HepG2 (cell line): Measurements from ENCODE around the gene CCDC18. TPM values are rescaled to one million over a fixed set of nuclear protein-coding genes. Genes with fewer than 3 reads are reported as not detected.

Experiments used
- ATAC-seq: fragments of 200-7000 bp; cut with Tn5 transposase; 3 replicates; pipeline ENCODE4 v1.9.1; 2020; ENCODE audit warnings: mild to moderate bottlenecking, moderate library complexity
- BruUV-seq: library from RNA; stranded (reverse); fragments of 400-500 nt; replicated peaks from 2 replicates; lab custom pipeline; 2021; lab: Mats Ljungman, UMichigan
- CTCF ChIA-PET: fragments of 300-600 bp; formaldehyde crosslinking; extraction: SDS; loops from one replicate; lab custom pipeline; 2021; ENCODE audit warnings: low total read pairs, inconsistent platforms, low intra/inter-chr PET ratio; lab: Yijun Ruan, JAX
- POLR2A ChIA-PET: fragments of 350-600 bp; sonication (Branson Sonifier 250); formaldehyde crosslinking; loops from one replicate; lab custom pipeline; 2020; ENCODE audit warnings: antibody characterized with exemption, inconsistent platforms; lab: Yijun Ruan, JAX
- DNase-seq: peaks from one replicate; pipeline ENCODE4 v3.0.0-alpha.2; 2015; ENCODE audit warnings: low spot score
- FAIRE-seq: peaks from 3 replicates; lab custom pipeline; 2011; peaks lifted over from hg19 to GRCh38; lab: Jason Lieb, UNC
- H2AFZ ChIP-seq: one replicate; pipeline ENCODE4 v1.6.1; 2011; ENCODE audit warnings: low read length, inconsistent platforms
- H3K27ac ChIP-seq: fragments of 300-600 bp; 3 replicates; pipeline ENCODE4 v1.8.0; 2011; ENCODE audit warnings: mixed run types, mild to moderate bottlenecking, mixed read lengths, low read length, inconsistent platforms; ENCODE audit not compliant: insufficient read depth; ENCODE audit errors: extremely low read length
- H3K27me3 ChIP-seq, 2 experiments: fragments of 200-600 bp in 1 of 2; 2 replicates in 1 of 2; 3 replicates in 1 of 2; pipeline versions ENCODE4 v1.6.0 to v1.8.0; 2011; ENCODE audit warnings: low read length in 2 of 2, mild to moderate bottlenecking in 2 of 2, moderate library complexity in 2 of 2, inconsistent platforms in 1 of 2; ENCODE audit not compliant: insufficient read depth in 2 of 2, control insufficient read depth in 1 of 2
- H3K36me3 ChIP-seq, 2 experiments: fragments of 200-600 bp in 1 of 2; replicated peaks in 1 of 2; 2 replicates in 1 of 2; 3 replicates in 1 of 2; pipeline versions ENCODE4 v1.5.1 to v1.8.0; 2011; ENCODE audit warnings: low read length in 2 of 2, inconsistent platforms in 1 of 2; ENCODE audit not compliant: insufficient read depth in 2 of 2, control insufficient read depth in 1 of 2
- H3K4me1 ChIP-seq: 2 replicates; pipeline ENCODE4 v1.5.1; 2012; ENCODE audit warnings: low read length, inconsistent platforms; ENCODE audit not compliant: insufficient read depth
- H3K4me2 ChIP-seq: 2 replicates; pipeline ENCODE4 v1.6.0; 2011; ENCODE audit warnings: low read depth, low read length, inconsistent platforms
- H3K4me3 ChIP-seq, 3 experiments: fragments of 200-600 bp in 1 of 3; sonication (generic), shearing (Covaris generic) in 1 of 3; replicated peaks in 1 of 3; 2 replicates each; pipeline ENCODE4 v1.5.1; 2011 to 2016; ENCODE audit warnings: low read length in 3 of 3, inconsistent platforms in 2 of 3, low read depth in 2 of 3, mild to moderate bottlenecking in 2 of 3, control low read depth in 1 of 3, mixed read lengths in 1 of 3; ENCODE audit not compliant: insufficient read depth in 1 of 3
- H3K79me2 ChIP-seq: one replicate; pipeline ENCODE4 v1.6.1; 2011; ENCODE audit warnings: low read length, inconsistent platforms; ENCODE audit not compliant: insufficient read depth
- H3K9ac ChIP-seq: 2 replicates; pipeline ENCODE4 v1.6.0; 2011; ENCODE audit warnings: mild to moderate bottlenecking, low read depth, low read length, inconsistent platforms; ENCODE audit not compliant: insufficient read depth
- H3K9me3 ChIP-seq: 2 replicates; pipeline ENCODE4 v1.5.1; 2012; ENCODE audit warnings: mild to moderate bottlenecking, low read length
- H4K20me1 ChIP-seq: 2 replicates; pipeline ENCODE4 v1.6.0; 2011; ENCODE audit warnings: inconsistent platforms, mild to moderate bottlenecking, low read length, moderate library complexity; ENCODE audit not compliant: insufficient read depth
- BRF2 ChIP-seq: sonication (generic); formaldehyde crosslinking; IDR thresholded peaks from 2 replicates; pipeline ENCODE4 v1.8.1; 2022; ENCODE audit warnings: mild to moderate bottlenecking, missing genetic modification reagents
- CHCHD3 ChIP-seq: sonication (generic); formaldehyde crosslinking; IDR thresholded peaks from 2 replicates; pipeline ENCODE4 v1.8.0; 2022; ENCODE audit warnings: mild to moderate bottlenecking, missing genetic modification reagents, moderate library complexity
- EZH2 ChIP-seq: conservative IDR thresholded peaks from 2 replicates; pipeline ENCODE4 v1.6.1; 2012; ENCODE audit warnings: mild to moderate bottlenecking, low read depth, low read length, moderate library complexity
- LBX2 ChIP-seq: sonication (generic); formaldehyde crosslinking; IDR thresholded peaks from 2 replicates; pipeline ENCODE4 v1.5.0; 2020; ENCODE audit warnings: missing genetic modification reagents, mild to moderate bottlenecking, borderline replicate concordance
- RXRA ChIP-seq: sonication (generic); formaldehyde crosslinking; IDR thresholded peaks from 2 replicates; pipeline ENCODE4 v1.5.1; 2020; ENCODE audit warnings: missing genetic modification reagents
- ZFP91 ChIP-seq: sonication (generic); formaldehyde crosslinking; IDR thresholded peaks from 2 replicates; pipeline ENCODE4 v1.9.0; 2022; ENCODE audit warnings: missing genetic modification reagents, mild to moderate bottlenecking, borderline replicate concordance
- ZKSCAN8 ChIP-seq: IDR thresholded peaks from 2 replicates; pipeline ENCODE4 v1.6.1; 2016; ENCODE audit warnings: borderline replicate concordance, missing genetic modification reagents, missing compliant biosample characterization
- ZNF296 ChIP-seq: sonication (generic); formaldehyde crosslinking; conservative IDR thresholded peaks from 2 replicates; pipeline ENCODE4 v1.5.0; 2020; ENCODE audit warnings: mild to moderate bottlenecking, missing genetic modification reagents
- ZSCAN20 ChIP-seq: sonication (generic); formaldehyde crosslinking; IDR thresholded peaks from 2 replicates; pipeline ENCODE4 v1.4.0; 2020; ENCODE audit warnings: missing genetic modification reagents, mild to moderate bottlenecking, borderline replicate concordance
- WGBS: methylation state at CpG from one replicate; pipeline ENCODE4 v1.1.6; 2017; ENCODE audit warnings: low lambda C conversion rate; 5-methylcytosine and 5-hydroxymethylcytosine counted together
- in situ Hi-C: cut with HindIII; loops from 2 replicates; pipeline ENCODE4 v1.10.0; 2017; ENCODE audit warnings: low pct_unique_long_range_greater_than_20kb; ENCODE audit not compliant: extremely low pct_ligation_motif_present
- intact Hi-C: fragments of 100-400 bp; cut with micrococcal nuclease; formaldehyde crosslinking; loops from one replicate; pipeline ENCODE4 v1.10.0; 2022; ENCODE audit not compliant: unreplicated experiment
- polyA plus RNA-seq, 8 experiments: library from polyadenylated mRNA; depleted of rRNA in 3 of 8; stranded (reverse) in 7 of 8; unstranded in 1 of 8; fragments of >200 nt; fragmentation: Illumina TruSeq in 4 of 8; extraction: Trizol in 4 of 8; gene quantifications; 2 replicates each; pipeline versions ENCODE4 v1.2.1 to v1.2.3, GENCODE V29; 2011 to 2016; ENCODE audit warnings: low read depth in 4 of 8, missing spikeins in 1 of 8, mixed read lengths in 1 of 8; ENCODE audit not compliant: insufficient read depth in 1 of 8
- total RNA-seq, 5 experiments: library from RNA; depleted of rRNA; stranded (reverse); fragments of >200 nt; fragmentation: Illumina TruSeq; extraction: Trizol; gene quantifications; 2 replicates each; pipeline ENCODE4 v1.2.3, GENCODE V29; 2016; ENCODE audit warnings: low read depth in 1 of 5

Gene CCDC18
- total and polyA plus RNA-seq, 2 of the 13 experiments (the other 11 are each of a cell fraction or from before 2014, with no cell fraction given) = 1.9 to 18.4 TPM

GRCh38 chr1:93150729-93151128, 29.8 kb upstream of the CCDC18 start:
- in situ Hi-C loops = no loop called here
- WGBS = 73% methylated on average over 1 of the region's 1 CpG
- intact Hi-C loops = no loop called here

More at GRCh38 chr1:93150729-93151128, 29.8 kb upstream of the CCDC18 start:
- no TSS peak for BruUV-seq
- Histone ChIP-seq H3K4me1 (no peaks in the 10 kb centered on the region), H3K4me2 (no peak overlapping the region), H3K9ac (no peak overlapping the region), H3K36me3 (peaks cover 8 to 24% of the 10 kb centered on the region in 2 experiments; a peak in 3 of 5 replicates), H3K4me3 (no peak overlapping the region), H3K9me3 (no peaks in the 10 kb centered on the region), H4K20me1 (no peaks in the 10 kb centered on the region), H2AFZ (no peak overlapping the region), H3K79me2 (no peaks in the 10 kb centered on the region), H3K27me3 (no peaks in the 10 kb centered on the region), H3K27ac (no peak overlapping the region)
- DNase-seq = no peak
- POLR2A ChIA-PET = no interaction called here
- no peak for FAIRE-seq
- ATAC-seq = no peak
- CTCF ChIA-PET = no interaction called here
- TF ChIP-seq ZFP91 (CRISPR knock-in tag) (no peak), ZSCAN20 (CRISPR knock-in tag) (no peak), BRF2 (CRISPR knock-in tag) (no peak), CHCHD3 (CRISPR knock-in tag) (no peak), EZH2 (no peak), ZKSCAN8 (no peak), RXRA (CRISPR knock-in tag) (no peak), ZNF296 (CRISPR knock-in tag) (no peak), LBX2 (no peak)
